Activated T-cell treated with anti-CD3 and anti-CD28 coated beads, Interleukin-2, amount 50 U/mL, for 4 hours (primary cell): ENCODE results near the gene CEP78. TPM values are rescaled to one million over a fixed set of nuclear protein-coding genes. Genes with fewer than 3 reads are reported as not detected.
A peak's percentile ranks its signal among the peaks of the same experiment; 100 is the strongest.

Experiments
- ATAC-seq, 2 donors: fragments of 200-7000 bp; cut with Tn5 transposase; one replicate each; pipeline ENCODE4 v1.10.0; 2021
- DNase-seq: peaks from one replicate; pipeline ENCODE4 v3.0.0-alpha.2; 2020
- H3K27me3 Mint-ChIP-seq: one replicate; pipeline ENCODE4 v1.8.0; 2021; ENCODE audit warnings: low read depth, mixed read lengths
- H3K36me3 Mint-ChIP-seq: one replicate; pipeline ENCODE4 v1.8.0; 2022; ENCODE audit warnings: mixed read lengths; ENCODE audit not compliant: insufficient read depth
- H3K4me1 Mint-ChIP-seq: one replicate; pipeline ENCODE4 v1.8.0; 2021; ENCODE audit warnings: low read depth, mixed read lengths
- H3K4me3 Mint-ChIP-seq: one replicate; pipeline ENCODE4 v1.8.0; 2021; ENCODE audit warnings: mild to moderate bottlenecking, moderate library complexity, mixed read lengths
- H3K9me3 Mint-ChIP-seq: one replicate; pipeline ENCODE4 v1.8.0; 2021; ENCODE audit warnings: mixed read lengths
- total RNA-seq, 3 donors: library from RNA; stranded (reverse); gene quantifications; one replicate each; pipeline ENCODE4 v1.2.1, GENCODE V29; 2021

CEP78 gene
- total RNA-seq, 3 donors from 2014 or later: 29.4 to 30.8 (median 29.6) TPM

- H3K27me3 Mint-ChIP-seq: no peaks in the 10 kb centered on the region
- no peak for DNase-seq
These were observed 62.3 kb downstream of the CEP78 start for GRCh38 chr9:78298046-78298765.

GRCh38 chr9:78300209-78300608 lies 64.3 kb downstream of the CEP78 start:
- DNase-seq (no peak), ATAC-seq (no peak)
- Mint-ChIP-seq H3K27me3 (no peaks in the 10 kb centered on the region), H3K36me3 (peaks cover 36% of the 10 kb centered on the region), H3K4me3 (no peak overlapping the region), H3K9me3 (no peaks in the 10 kb centered on the region), H3K4me1 (peaks cover 21% of the 10 kb centered on the region)

More at GRCh38 chr9:78298046-78298765, 62.3 kb downstream of the CEP78 start:
- peaks cover 23% of the 10 kb centered on the region for H3K4me1 Mint-ChIP-seq
- H3K4me3 Mint-ChIP-seq: peak overlapping the region; percentile 90
- ATAC-seq: no peak
- H3K9me3 Mint-ChIP-seq: no peaks in the 10 kb centered on the region
- H3K36me3 Mint-ChIP-seq: peaks cover 20% of the 10 kb centered on the region

GRCh38 chr9:78301466-78301865 lies 65.6 kb downstream of the CEP78 start:
- ATAC-seq (no peak), DNase-seq (no peak)
- Mint-ChIP-seq H3K4me3 (no peak overlapping the region), H3K4me1 (peaks cover 11% of the 10 kb centered on the region), H3K9me3 (no peaks in the 10 kb centered on the region), H3K27me3 (no peaks in the 10 kb centered on the region), H3K36me3 (peaks cover 46% of the 10 kb centered on the region)

- no peaks in the 10 kb centered on the region for H3K9me3 Mint-ChIP-seq
- no peak for ATAC-seq
These were observed 67.6 kb downstream of the CEP78 start for GRCh38 chr9:78303377-78304062.

GRCh38 chr9:78304357-78304756 lies 68.5 kb downstream of the CEP78 start:
- ATAC-seq: no peak
- peaks cover 67% of the 10 kb centered on the region for H3K36me3 Mint-ChIP-seq
- H3K27me3 Mint-ChIP-seq: no peaks in the 10 kb centered on the region
- no peak for DNase-seq
- H3K4me1 Mint-ChIP-seq: no peaks in the 10 kb centered on the region
- no peak overlapping the region for H3K4me3 Mint-ChIP-seq
- H3K9me3 Mint-ChIP-seq: no peaks in the 10 kb centered on the region

More at GRCh38 chr9:78303377-78304062, 67.6 kb downstream of the CEP78 start:
- Mint-ChIP-seq H3K4me1 (peaks cover under 1% of the 10 kb centered on the region), H3K36me3 (peaks cover 63% of the 10 kb centered on the region), H3K27me3 (no peaks in the 10 kb centered on the region), H3K4me3 (no peak overlapping the region)
- DNase-seq: no peak

GRCh38 chr9:78306222-78307076 lies 70.6 kb downstream of the CEP78 start:
- ATAC-seq: no peak
- H3K4me1 Mint-ChIP-seq: no peaks in the 10 kb centered on the region

GRCh38 chr9:78307360-78307759 lies 71.5 kb downstream of the CEP78 start:
- peaks cover 62% of the 10 kb centered on the region for H3K36me3 Mint-ChIP-seq

More at GRCh38 chr9:78306222-78307076, 70.6 kb downstream of the CEP78 start:
- DNase-seq: no peak
- no peak overlapping the region for H3K4me3 Mint-ChIP-seq
- no peaks in the 10 kb centered on the region for H3K27me3 Mint-ChIP-seq
- H3K36me3 Mint-ChIP-seq: peaks cover 64% of the 10 kb centered on the region
- H3K9me3 Mint-ChIP-seq: no peaks in the 10 kb centered on the region

GRCh38 chr9:78309066-78309465 lies 73.2 kb downstream of the CEP78 start:
- H3K4me1 Mint-ChIP-seq: no peaks in the 10 kb centered on the region
- ATAC-seq (no peak), DNase-seq (no peak)
- H3K4me3 Mint-ChIP-seq: no peak overlapping the region
- H3K36me3 Mint-ChIP-seq: peaks cover 52% of the 10 kb centered on the region
- H3K27me3 Mint-ChIP-seq: no peaks in the 10 kb centered on the region
- no peaks in the 10 kb centered on the region for H3K9me3 Mint-ChIP-seq

More at GRCh38 chr9:78307360-78307759, 71.5 kb downstream of the CEP78 start:
- ATAC-seq (no peak), DNase-seq (no peak)
- H3K4me1 Mint-ChIP-seq: no peaks in the 10 kb centered on the region
- H3K4me3 Mint-ChIP-seq: no peak overlapping the region
- no peaks in the 10 kb centered on the region for H3K9me3 Mint-ChIP-seq
- H3K27me3 Mint-ChIP-seq: no peaks in the 10 kb centered on the region

GRCh38 chr9:78311075-78311474 lies 75.2 kb downstream of the CEP78 start:
- Mint-ChIP-seq H3K36me3 (peaks cover 44% of the 10 kb centered on the region), H3K4me3 (no peak overlapping the region), H3K27me3 (no peaks in the 10 kb centered on the region), H3K9me3 (no peaks in the 10 kb centered on the region), H3K4me1 (no peaks in the 10 kb centered on the region)
- no peak for ATAC-seq
- no peak for DNase-seq

- ATAC-seq (no peak), DNase-seq (no peak)
- peaks cover 46% of the 10 kb centered on the region for H3K36me3 Mint-ChIP-seq
- no peaks in the 10 kb centered on the region for H3K9me3 Mint-ChIP-seq
- H3K4me1 Mint-ChIP-seq: no peaks in the 10 kb centered on the region
- H3K4me3 Mint-ChIP-seq: no peak overlapping the region
- H3K27me3 Mint-ChIP-seq: no peaks in the 10 kb centered on the region
These were observed 76.1 kb downstream of the CEP78 start for GRCh38 chr9:78311886-78312524.

GRCh38 chr9:78314550-78314949 lies 78.7 kb downstream of the CEP78 start:
- Mint-ChIP-seq H3K9me3 (no peaks in the 10 kb centered on the region), H3K27me3 (no peaks in the 10 kb centered on the region), H3K4me1 (no peaks in the 10 kb centered on the region), H3K36me3 (peaks cover 53% of the 10 kb centered on the region), H3K4me3 (no peak overlapping the region)
- ATAC-seq: no peak
- no peak for DNase-seq

- H3K36me3 Mint-ChIP-seq: peaks cover 53% of the 10 kb centered on the region
- no peaks in the 10 kb centered on the region for H3K9me3 Mint-ChIP-seq
- no peaks in the 10 kb centered on the region for H3K4me1 Mint-ChIP-seq
- DNase-seq: no peak
- H3K4me3 Mint-ChIP-seq: no peak overlapping the region
- ATAC-seq: no peak
- no peaks in the 10 kb centered on the region for H3K27me3 Mint-ChIP-seq
These were observed 79.3 kb downstream of the CEP78 start for GRCh38 chr9:78314953-78315870.

GRCh38 chr9:78316166-78316892 lies 80.5 kb downstream of the CEP78 start:
- no peaks in the 10 kb centered on the region for H3K27me3 Mint-ChIP-seq
- H3K4me1 Mint-ChIP-seq: no peaks in the 10 kb centered on the region
- no peaks in the 10 kb centered on the region for H3K9me3 Mint-ChIP-seq
- DNase-seq (no peak), ATAC-seq (no peak)
- H3K36me3 Mint-ChIP-seq: peaks cover 59% of the 10 kb centered on the region
- no peak overlapping the region for H3K4me3 Mint-ChIP-seq
